ENCODE data around the gene RNF44. TPM values are rescaled to one million over a fixed set of nuclear protein-coding genes. Genes with fewer than 3 reads are reported as not detected.
"Not testable (repeated sequence)": the region's sequence is repeated elsewhere in the genome, so short reads cannot be mapped to it uniquely, and the experiment has no call there.

The RNF44 gene
- total RNA-seq, 2 experiments from 2014 or later = 96.5 to 111 TPM

- H3K4me3 Mint-ChIP-seq = no peak overlapping the region
- H3K36me3 Mint-ChIP-seq = peaks cover 55% of the 10 kb centered on the region
- H3K4me1 Mint-ChIP-seq = peaks cover 16% of the 10 kb centered on the region
- peak overlapping the region; percentile 16 for H3K27ac Mint-ChIP-seq
- CTCF ChIA-PET = interaction anchor here (1.6 kb wide), 1 partner anchor 74 kb away, joined by 3 read pairs; the partner anchor contains the start of gene CLTB
- H3K27me3 Mint-ChIP-seq = no peaks in the 10 kb centered on the region
- no peaks in the 10 kb centered on the region for H3K9me3 Mint-ChIP-seq (ENCODE audit: low read depth)
- DNase-seq = no peak
- ATAC-seq = no peak
Observed at GRCh38 chr5:176490301-176490700, 46.9 kb downstream of the RNF44 start.

DNA sequence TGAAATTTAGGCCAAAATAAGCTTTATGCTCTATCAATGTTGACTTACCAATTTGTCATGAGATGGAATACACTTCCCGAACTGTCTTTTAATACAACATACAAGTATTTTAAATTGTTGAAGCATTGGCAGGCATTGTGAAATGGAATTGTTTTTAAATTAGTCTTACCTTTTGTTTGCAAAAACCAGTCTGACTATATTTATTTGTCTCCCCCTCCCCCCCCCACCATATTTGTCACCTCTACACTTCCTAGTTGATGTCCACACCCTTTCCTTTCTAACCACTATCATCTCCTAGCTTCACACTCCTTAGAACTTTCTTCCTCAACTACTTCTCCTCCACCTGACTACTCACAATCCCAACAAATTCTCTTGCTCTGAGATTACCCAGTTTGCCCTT is 48.1 kb downstream of the RNF44 start:
- Mint-ChIP-seq H3K4me3 (peak overlapping the region; percentile 18), H3K36me3 (peaks cover 50% of the 10 kb centered on the region), H3K27ac (peak overlapping the region; percentile 89), H3K27me3 (no peaks in the 10 kb centered on the region), H3K4me1 (peaks cover 22% of the 10 kb centered on the region), H3K9me3 (ENCODE audit: low read depth) (no peaks in the 10 kb centered on the region)
- DNase-seq = no peak
- no peak for ATAC-seq
- CTCF ChIA-PET = interaction anchor here (0.6 to 1.7 kb wide), 4 partner anchors 10 to 72 kb away, joined by 3 read pairs; partner anchors contain the start of gene CLTB

- Mint-ChIP-seq H3K4me1 (peaks cover 34% of the 10 kb centered on the region), H3K36me3 (peaks cover 41% of the 10 kb centered on the region)
- H3K27me3 Mint-ChIP-seq; H3K4me3 Mint-ChIP-seq; H3K9me3 Mint-ChIP-seq (ENCODE audit: low read depth); ATAC-seq; DNase-seq; H3K27ac Mint-ChIP-seq: not testable (repeated sequence)
- CTCF ChIA-PET = interaction anchor here (1.7 kb wide), 1 partner anchor 57 kb away, joined by 3 read pairs; no protein-coding TSS in a partner anchor
Observed at GRCh38 chr5:176487160-176487559, 50.0 kb downstream of the RNF44 start.

DNA sequence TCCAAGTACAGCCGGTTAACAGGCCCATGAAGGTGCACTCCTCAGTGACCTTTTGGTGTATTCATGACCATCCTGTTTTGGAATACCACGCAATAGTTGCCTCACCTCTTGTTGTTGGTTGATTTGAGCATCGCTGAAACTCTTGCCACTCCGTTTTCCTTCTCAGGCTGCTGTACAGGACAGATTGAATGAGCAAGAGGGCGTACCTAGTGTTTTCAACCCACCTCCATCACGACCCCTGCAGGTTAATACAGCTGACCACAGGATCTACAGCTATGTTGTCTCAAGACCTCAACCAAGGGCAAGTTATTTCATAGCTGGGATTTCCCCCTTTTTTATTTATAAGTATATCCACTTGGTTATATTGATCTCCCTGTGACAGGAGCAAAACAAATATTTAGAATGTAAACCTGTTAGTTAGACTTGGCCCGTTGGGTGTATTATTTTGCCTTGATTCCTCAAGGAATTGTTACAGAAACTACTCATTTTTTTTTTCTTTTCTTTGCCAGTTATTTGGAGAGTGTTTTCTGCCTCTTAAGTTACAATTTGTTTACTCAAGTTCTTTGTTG is 50.9 kb downstream of the RNF44 start:
- CTCF ChIA-PET = no interaction called here
- H3K36me3 Mint-ChIP-seq = peaks cover 41% of the 10 kb centered on the region
- H3K9me3 Mint-ChIP-seq (ENCODE audit: low read depth) = no peaks in the 10 kb centered on the region
- H3K4me1 Mint-ChIP-seq = peaks cover 41% of the 10 kb centered on the region
- no peaks in the 10 kb centered on the region for H3K27me3 Mint-ChIP-seq
- ATAC-seq = no peak
- no peak overlapping the region for H3K27ac Mint-ChIP-seq
- no peak overlapping the region for H3K4me3 Mint-ChIP-seq
- no peak for DNase-seq

DNA sequence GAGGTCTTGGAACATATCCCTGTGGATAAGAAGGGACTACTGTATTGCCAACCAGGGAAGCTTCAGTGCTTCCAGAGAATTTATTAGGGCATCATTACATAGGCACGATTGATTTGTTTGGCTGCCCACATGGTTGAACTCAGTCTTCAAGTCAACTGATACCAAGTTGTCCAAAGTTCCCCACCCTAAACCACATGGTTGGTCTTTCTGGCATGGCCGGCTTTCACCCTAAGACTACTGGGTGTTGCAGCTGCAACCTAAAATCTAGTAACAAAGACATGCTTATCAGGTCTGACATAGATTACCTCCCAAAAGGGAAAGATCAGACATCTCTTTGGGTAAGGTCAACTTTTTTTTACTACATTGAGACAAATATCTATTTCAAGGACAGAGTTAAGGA is 52.0 kb downstream of the RNF44 start:
- peaks cover 34% of the 10 kb centered on the region for H3K36me3 Mint-ChIP-seq
- CTCF ChIA-PET = no interaction called here
- H3K4me3 Mint-ChIP-seq = no peak overlapping the region
- peaks cover 41% of the 10 kb centered on the region for H3K4me1 Mint-ChIP-seq
- no peak overlapping the region for H3K27ac Mint-ChIP-seq
- DNase-seq = no peak
- ATAC-seq = no peak
- H3K9me3 Mint-ChIP-seq (ENCODE audit: low read depth) = no peaks in the 10 kb centered on the region
- no peaks in the 10 kb centered on the region for H3K27me3 Mint-ChIP-seq

- Mint-ChIP-seq H3K27ac (no peak overlapping the region), H3K36me3 (peaks cover 28% of the 10 kb centered on the region), H3K4me3 (no peak overlapping the region), H3K9me3 (ENCODE audit: low read depth) (no peaks in the 10 kb centered on the region), H3K4me1 (peaks cover 26% of the 10 kb centered on the region), H3K27me3 (no peaks in the 10 kb centered on the region)
- ATAC-seq = peak; percentile 36
- no peak for DNase-seq
- CTCF ChIA-PET = interaction anchor here (0.6 to 1.4 kb wide), 5 partner anchors 11 to 126 kb away, joined by 3 to 4 read pairs (median 3); no protein-coding TSS in a partner anchor
Observed at GRCh38 chr5:176481711-176482110, 55.5 kb downstream of the RNF44 start.

Other genes with a start within 250 kb of the RNF44 start
- 10 to 100 TPM; 50.0 to 53.1 TPM for gene KIAA1191, start 175.6 kb downstream of the RNF44 start, total RNA-seq
- gene ARL10, start 171.9 kb downstream of the RNF44 start, total RNA-seq = 1 to 10 TPM; 6.3 to 9.0 TPM
- gene NOP16, start 148.8 kb downstream of the RNF44 start, total RNA-seq = 10 to 100 TPM; 44.8 to 68.3 TPM
- 10 to 100 TPM; 86.0 to 87.7 TPM for gene HIGD2A, start 148.7 kb downstream of the RNF44 start, total RNA-seq
- 10 to 100 TPM; 56.7 to 61.8 TPM for gene CLTB, start 120.9 kb downstream of the RNF44 start, total RNA-seq
- 10 to 100 TPM; 29.9 to 38.7 TPM for gene FAF2, start 89.0 kb downstream of the RNF44 start, total RNA-seq
- gene CDHR2, start 11.9 kb upstream of the RNF44 start, total RNA-seq = 1 to 10 TPM in 1 of 2 experiments, under 1 TPM in 1; 0.56 to 1.6 TPM
- 1 to 10 TPM; 2.5 to 3.4 TPM for gene GPRIN1, start 72.8 kb upstream of the RNF44 start, total RNA-seq
- not detected for gene SNCB, start 93.1 kb upstream of the RNF44 start, total RNA-seq
- gene EIF4E1B, start 93.3 kb upstream of the RNF44 start, total RNA-seq = not detected
- 10 to 100 TPM; 31.5 to 39.2 TPM for gene TSPAN17, start 110.1 kb upstream of the RNF44 start, total RNA-seq